Type B pancreatic cell (in vitro differentiated cells): Measurements from ENCODE around the gene NECTIN4. TPM values are rescaled to one million over a fixed set of nuclear protein-coding genes. Genes with fewer than 3 reads are reported as not detected.

ENCODE experiments used
- DNase-seq: peaks from one replicate; pipeline ENCODE4 v3.0.0; 2021; ENCODE audit warnings: mixed read lengths; ENCODE audit not compliant: unreplicated experiment; ENCODE audit errors: extremely low spot score
- H3K27ac Mint-ChIP-seq: 2 replicates; pipeline ENCODE4 v1.8.0; 2021; ENCODE audit warnings: mild to moderate bottlenecking, mixed read lengths
- H3K27me3 Mint-ChIP-seq: 2 replicates; pipeline ENCODE4 v1.8.0; 2021; ENCODE audit warnings: mixed read lengths
- H3K36me3 Mint-ChIP-seq: 2 replicates; pipeline ENCODE4 v1.8.0; 2021; ENCODE audit warnings: mixed read lengths
- H3K4me1 Mint-ChIP-seq: one replicate; pipeline ENCODE4 v1.8.0; 2021; ENCODE audit warnings: mixed read lengths; ENCODE audit not compliant: unreplicated experiment
- H3K4me3 Mint-ChIP-seq: 2 replicates; pipeline ENCODE4 v1.8.0; 2021; ENCODE audit warnings: mild to moderate bottlenecking, mixed read lengths
- H3K9me3 Mint-ChIP-seq: 2 replicates; pipeline ENCODE4 v1.8.0; 2021; ENCODE audit warnings: mixed read lengths
- total RNA-seq: library from RNA; stranded (reverse); gene quantifications from 2 replicates; pipeline ENCODE4 v1.2.1, GENCODE V29; 2021; ENCODE audit warnings: low replicate concordance
- TF ChIP-seq, protein P1 (sequence below): fragments of 200-600 bp; sonication (generic); conservative IDR thresholded peaks from 2 replicates; pipeline ENCODE4 v1.5.0; 2021; ENCODE audit warnings: antibody characterized with exemption, mild to moderate bottlenecking

Gene NECTIN4
- total RNA-seq, 1 donor from 2014 or later: 57.7 TPM

DNA sequence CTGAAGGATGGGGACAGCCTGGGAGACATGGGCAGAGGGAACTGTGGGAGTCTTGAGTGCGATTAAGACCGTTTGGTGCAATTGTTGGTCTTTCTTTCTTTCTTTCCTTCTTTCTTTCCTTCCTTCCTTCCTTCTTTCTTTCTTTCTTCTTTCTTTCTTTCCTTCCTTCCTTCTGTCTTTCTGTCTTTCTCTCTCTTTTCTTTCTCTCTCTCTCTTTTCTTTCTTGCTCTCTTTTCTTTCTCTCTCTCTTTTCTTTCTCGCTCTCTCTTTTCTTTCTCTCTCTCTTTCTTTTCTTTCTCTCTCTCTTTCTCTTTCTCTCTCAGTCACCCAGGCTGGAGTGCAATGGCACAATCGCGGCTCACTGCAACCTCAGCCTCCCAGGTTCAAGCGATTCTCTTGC lies 5.9 kb upstream of the NECTIN4 start:
- Mint-ChIP-seq H3K27me3 (peaks cover 4% of the 10 kb centered on the region), H3K27ac (peak overlapping the region; percentile 37), H3K4me1 (peaks cover 11% of the 10 kb centered on the region), H3K4me3 (no peak overlapping the region), H3K9me3 (no peaks in the 10 kb centered on the region), H3K36me3 (no peaks in the 10 kb centered on the region)
- TF ChIP-seq, protein P1, sequence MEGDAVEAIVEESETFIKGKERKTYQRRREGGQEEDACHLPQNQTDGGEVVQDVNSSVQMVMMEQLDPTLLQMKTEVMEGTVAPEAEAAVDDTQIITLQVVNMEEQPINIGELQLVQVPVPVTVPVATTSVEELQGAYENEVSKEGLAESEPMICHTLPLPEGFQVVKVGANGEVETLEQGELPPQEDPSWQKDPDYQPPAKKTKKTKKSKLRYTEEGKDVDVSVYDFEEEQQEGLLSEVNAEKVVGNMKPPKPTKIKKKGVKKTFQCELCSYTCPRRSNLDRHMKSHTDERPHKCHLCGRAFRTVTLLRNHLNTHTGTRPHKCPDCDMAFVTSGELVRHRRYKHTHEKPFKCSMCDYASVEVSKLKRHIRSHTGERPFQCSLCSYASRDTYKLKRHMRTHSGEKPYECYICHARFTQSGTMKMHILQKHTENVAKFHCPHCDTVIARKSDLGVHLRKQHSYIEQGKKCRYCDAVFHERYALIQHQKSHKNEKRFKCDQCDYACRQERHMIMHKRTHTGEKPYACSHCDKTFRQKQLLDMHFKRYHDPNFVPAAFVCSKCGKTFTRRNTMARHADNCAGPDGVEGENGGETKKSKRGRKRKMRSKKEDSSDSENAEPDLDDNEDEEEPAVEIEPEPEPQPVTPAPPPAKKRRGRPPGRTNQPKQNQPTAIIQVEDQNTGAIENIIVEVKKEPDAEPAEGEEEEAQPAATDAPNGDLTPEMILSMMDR: no peak
- no peak for DNase-seq

DNA sequence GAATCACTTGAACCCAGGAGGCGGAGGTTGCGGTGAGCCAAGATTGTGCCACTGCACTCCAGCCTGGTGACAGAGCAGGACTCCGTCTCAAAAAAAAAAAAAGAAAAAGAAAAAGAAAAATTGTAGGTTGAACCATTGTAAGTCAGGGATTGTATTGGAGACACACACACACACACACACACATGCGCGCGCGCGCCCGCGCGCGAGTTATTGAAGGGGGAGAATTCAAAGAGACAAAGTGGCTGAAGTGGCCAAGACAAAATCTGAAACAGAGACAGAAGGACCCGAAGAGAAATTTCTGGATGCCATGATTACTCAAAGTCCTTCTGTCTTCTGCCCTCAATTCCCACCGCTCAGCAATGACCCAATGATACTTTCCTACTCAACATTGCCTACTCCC lies 5.1 kb upstream of the NECTIN4 start:
- no peaks in the 10 kb centered on the region for H3K9me3 Mint-ChIP-seq
- H3K36me3 Mint-ChIP-seq: no peaks in the 10 kb centered on the region
- peaks cover 4% of the 10 kb centered on the region for H3K27me3 Mint-ChIP-seq
- DNase-seq: no peak
- H3K4me1 Mint-ChIP-seq: peaks cover 11% of the 10 kb centered on the region
- TF ChIP-seq, protein P1: no peak
- H3K4me3 Mint-ChIP-seq: no peak overlapping the region
- peak overlapping the region; percentile 37 for H3K27ac Mint-ChIP-seq

DNA sequence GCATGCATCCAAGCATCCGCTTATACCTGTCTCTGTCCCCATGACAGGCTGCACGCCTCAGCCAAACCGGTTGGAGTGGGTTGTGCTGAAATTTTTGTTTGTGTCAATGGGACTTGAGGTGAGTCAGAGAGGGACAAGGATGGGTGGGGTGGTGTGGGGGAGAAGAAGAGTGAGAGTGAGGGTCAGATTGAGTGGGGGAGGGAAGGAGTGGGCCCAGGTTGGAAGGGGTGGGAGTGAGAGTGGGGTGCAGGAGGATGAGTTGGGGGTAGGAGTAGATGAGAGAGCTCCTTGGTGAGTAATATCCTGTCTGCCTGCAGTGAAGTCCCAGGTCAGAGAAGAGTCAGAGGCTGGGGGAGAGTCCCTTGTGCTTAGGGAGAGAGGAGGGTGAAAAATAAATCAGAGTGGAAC lies 3.3 kb upstream of the NECTIN4 start:
- TF ChIP-seq, protein P1: no peak
- H3K4me3 Mint-ChIP-seq: peak overlapping the region; percentile 74

DNA sequence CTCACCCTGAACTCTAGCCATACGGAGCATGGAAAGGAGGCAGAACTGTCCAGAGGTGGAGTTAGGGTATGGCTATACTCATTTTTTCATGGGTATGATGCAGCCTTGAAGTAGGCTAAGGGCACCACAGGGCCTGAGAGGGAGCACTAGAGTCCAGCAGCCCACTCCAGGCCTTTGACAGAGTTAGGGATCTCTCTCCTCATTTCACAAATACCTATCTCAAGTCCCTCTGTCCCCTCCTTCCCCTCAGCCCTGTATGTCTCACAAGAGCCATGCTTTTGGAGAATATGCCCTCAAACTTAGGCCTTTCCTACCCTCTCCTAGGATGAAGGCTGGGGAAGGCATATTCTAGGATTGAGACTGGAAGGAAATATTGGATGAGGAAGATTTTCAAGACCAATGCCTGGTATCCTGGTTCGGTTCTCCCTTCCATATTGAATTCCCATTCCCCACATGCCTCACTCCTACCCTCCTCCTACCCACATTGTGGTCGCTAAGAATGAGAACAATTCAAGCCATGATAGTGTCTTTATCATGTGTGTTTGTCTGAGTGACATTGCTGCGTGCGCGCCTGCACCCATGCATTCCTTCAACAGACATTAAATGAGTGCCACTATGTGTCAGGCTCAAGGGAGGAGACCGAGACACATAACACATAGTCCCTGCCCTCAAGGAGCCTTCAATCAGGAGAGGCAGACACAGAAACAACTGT lies 2.6 kb upstream of the NECTIN4 start:
- Mint-ChIP-seq H3K4me3 (peak overlapping the region; percentile 74), H3K36me3 (peaks cover 4% of the 10 kb centered on the region), H3K27ac (peak overlapping the region; percentile 96), H3K27me3 (no peaks in the 10 kb centered on the region), H3K4me1 (no peaks in the 10 kb centered on the region), H3K9me3 (no peaks in the 10 kb centered on the region)
- no peak for DNase-seq
- TF ChIP-seq, protein P1: no peak

More for the DNA sequence above, 3.3 kb upstream of the NECTIN4 start:
- Mint-ChIP-seq H3K9me3 (no peaks in the 10 kb centered on the region), H3K4me1 (peaks cover 6% of the 10 kb centered on the region), H3K36me3 (peaks cover 4% of the 10 kb centered on the region), H3K27ac (peak overlapping the region; percentile 96), H3K27me3 (peaks cover 3% of the 10 kb centered on the region)
- DNase-seq: no peak

DNA sequence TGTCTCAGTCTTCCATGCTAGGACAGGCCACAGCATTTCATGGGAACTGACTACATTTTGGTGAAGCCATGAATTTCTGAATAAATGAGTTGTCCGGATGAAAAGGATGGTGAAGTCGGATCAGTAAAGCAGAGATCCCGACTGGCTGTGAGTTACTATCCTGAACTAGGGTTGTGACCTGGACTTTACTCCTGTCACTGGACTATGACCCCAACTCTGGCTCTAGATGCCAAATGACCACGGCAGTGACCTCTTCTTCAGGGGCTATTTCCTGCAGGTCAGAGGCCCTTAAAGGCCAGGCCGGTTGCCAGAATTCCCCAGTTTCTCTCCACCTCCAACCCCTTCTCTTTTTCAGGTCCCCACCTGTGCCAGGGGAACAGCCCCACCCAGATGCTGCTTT lies 1.7 kb upstream of the NECTIN4 start:
- DNase-seq: no peak
- H3K9me3 Mint-ChIP-seq: no peaks in the 10 kb centered on the region
- H3K27ac Mint-ChIP-seq: peak overlapping the region; percentile 97
- no peaks in the 10 kb centered on the region for H3K4me1 Mint-ChIP-seq
- TF ChIP-seq, protein P1: no peak
- H3K27me3 Mint-ChIP-seq: no peaks in the 10 kb centered on the region
- H3K4me3 Mint-ChIP-seq: peak overlapping the region; percentile 53
- H3K36me3 Mint-ChIP-seq: peaks cover 4% of the 10 kb centered on the region
